Measurements from ENCODE around the gene SLIT3. TPM values are rescaled to one million over a fixed set of nuclear protein-coding genes. Genes with fewer than 3 reads are reported as not detected.

Gene SLIT3
- polyA plus RNA-seq, 3 donors, result 0.99 to 24.6 (median 16.4) TPM

- WGBS, 3 donors, result 76 to 81% (median 81%) methylated on average over 15 of the region's 15 CpGs
- no peak overlapping the region for H3K27ac ChIP-seq (ENCODE audit: low read depth, low read length)
Observed at GRCh38 chr5:169104937-169105494, 195.9 kb downstream of the SLIT3 start.

- WGBS, 3 donors, result 64 to 73% (median 66%) methylated on average over 11 of the region's 11 CpGs
- H3K27ac ChIP-seq (ENCODE audit: low read depth, low read length), result no peak overlapping the region
Observed at GRCh38 chr5:169103586-169104181, 197.3 kb downstream of the SLIT3 start.

- no peak overlapping the region for H3K27ac ChIP-seq (ENCODE audit: low read depth, low read length)
- WGBS, 3 donors, result 84 to 90% (median 85%) methylated on average over 2 of the region's 2 CpGs
Observed at GRCh38 chr5:169101966-169102365, 199.0 kb downstream of the SLIT3 start.

DNA sequence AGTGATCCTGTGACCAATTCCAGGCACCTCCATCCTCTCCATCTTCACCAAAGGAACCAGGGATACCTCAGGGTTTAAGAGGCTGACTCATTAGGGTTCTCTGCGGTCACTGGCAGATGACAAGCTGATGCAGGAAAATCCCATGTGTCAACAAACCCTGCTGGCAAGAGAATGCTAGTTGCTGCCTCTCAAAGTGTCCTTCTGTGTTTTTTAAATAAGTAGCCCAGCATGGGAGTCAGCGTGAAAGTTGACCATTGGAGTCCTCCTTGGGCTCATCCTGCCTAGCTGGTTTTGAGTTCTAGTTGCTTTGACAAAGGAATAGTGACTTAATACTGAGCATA is 200.2 kb downstream of the SLIT3 start:
- H3K27ac ChIP-seq (ENCODE audit: low read depth, low read length), result no peak overlapping the region
- 84 to 90% (median 88%) methylated on average over 2 of the region's 2 CpGs for WGBS, 3 donors

- 58 to 76% (median 67%) methylated on average over 10 of the region's 10 CpGs for WGBS, 3 donors
- H3K27ac ChIP-seq (ENCODE audit: low read depth, low read length), result no peak overlapping the region
Observed at GRCh38 chr5:169099801-169100734, 200.9 kb downstream of the SLIT3 start.

GRCh38 chr5:169098331-169099121 is 202.4 kb downstream of the SLIT3 start:
- H3K27ac ChIP-seq (ENCODE audit: low read depth, low read length), result no peak overlapping the region
- 71 to 87% (median 85%) methylated on average over 12 of the region's 12 CpGs for WGBS, 3 donors

DNA sequence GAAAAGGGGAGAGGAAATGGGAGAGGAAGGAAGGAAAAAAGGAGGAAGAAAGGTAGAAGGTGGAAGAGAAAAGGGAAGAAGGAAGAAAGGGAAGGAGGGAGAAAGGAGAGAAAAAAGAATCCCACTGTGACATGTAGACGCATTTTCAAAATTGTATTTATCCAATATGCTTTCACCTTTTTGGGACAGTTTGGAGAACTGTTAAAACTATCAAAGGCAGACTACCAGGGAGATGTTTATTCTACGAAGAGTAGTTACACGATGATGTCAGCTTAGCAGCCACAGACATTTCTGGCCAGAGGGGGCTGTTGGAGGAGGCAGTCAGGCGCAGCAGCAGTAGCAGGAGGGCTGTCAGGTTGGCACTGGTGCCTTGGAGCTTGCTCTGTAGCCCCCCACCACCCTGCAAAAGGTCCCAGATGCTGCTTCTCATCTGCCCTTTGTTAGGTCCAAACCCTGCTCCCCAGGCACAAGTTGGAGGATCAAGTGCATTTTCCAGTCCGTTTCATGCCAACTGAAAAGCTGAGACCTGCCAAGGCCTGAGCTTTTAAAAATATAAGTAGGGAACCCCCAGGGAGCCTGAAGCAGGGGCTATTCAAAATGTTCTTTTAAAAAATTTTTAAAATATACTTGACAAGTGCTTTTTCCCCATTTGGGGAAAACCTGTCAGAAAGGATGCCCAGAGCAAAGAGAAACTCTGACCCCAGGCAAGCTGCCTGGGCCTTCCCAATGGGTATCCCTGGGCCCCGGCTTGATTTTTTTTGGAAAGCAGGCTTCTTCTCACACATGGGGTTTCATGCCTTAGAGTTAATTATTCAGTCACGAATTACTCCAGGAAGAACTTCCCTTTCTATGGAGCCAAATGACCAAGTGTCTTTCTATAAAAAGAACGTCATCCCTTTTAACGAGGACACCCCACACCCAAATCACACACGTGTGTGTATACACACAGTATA is 203.3 kb downstream of the SLIT3 start:
- H3K27ac ChIP-seq (ENCODE audit: low read depth, low read length), result no peak overlapping the region
- 59 to 66% (median 60%) methylated on average over 10 of the region's 10 CpGs for WGBS, 3 donors

- H3K27ac ChIP-seq (ENCODE audit: low read depth, low read length), result no peak overlapping the region
- WGBS, 3 donors, result 66 to 80% (median 76%) methylated on average over 1 of the region's 1 CpG
Observed at GRCh38 chr5:169095976-169096375, 205.0 kb downstream of the SLIT3 start.

DNA sequence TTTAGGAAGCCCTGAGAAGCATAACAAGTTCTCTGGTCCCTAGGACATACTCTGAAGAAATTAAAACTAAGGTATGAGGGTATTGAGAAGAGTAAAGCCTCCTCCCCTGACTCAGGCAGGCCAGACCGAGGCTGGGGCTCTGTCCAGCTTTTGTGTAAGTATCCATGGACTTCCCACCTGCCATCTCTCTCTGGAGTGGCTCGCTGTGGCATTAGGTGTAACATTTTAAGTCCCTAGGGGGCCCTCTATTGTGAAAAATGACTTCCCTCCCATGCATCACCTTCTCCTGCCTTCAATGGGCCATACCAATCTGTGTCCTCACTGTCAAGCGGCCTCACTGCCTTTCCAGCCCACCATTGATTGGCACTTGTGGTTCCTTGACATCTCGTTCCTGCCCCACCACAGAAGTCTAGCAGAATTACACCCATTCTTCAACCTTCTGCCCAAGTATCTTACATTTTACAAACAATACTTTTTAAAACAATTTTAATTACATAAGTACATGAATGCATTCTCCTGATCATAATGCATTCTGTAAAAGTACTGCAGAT is 205.5 kb downstream of the SLIT3 start:
- H3K27ac ChIP-seq (ENCODE audit: low read depth, low read length), result no peak overlapping the region
- WGBS, 3 donors, result 82 to 85% (median 82%) methylated on average over 4 of the region's 4 CpGs

DNA sequence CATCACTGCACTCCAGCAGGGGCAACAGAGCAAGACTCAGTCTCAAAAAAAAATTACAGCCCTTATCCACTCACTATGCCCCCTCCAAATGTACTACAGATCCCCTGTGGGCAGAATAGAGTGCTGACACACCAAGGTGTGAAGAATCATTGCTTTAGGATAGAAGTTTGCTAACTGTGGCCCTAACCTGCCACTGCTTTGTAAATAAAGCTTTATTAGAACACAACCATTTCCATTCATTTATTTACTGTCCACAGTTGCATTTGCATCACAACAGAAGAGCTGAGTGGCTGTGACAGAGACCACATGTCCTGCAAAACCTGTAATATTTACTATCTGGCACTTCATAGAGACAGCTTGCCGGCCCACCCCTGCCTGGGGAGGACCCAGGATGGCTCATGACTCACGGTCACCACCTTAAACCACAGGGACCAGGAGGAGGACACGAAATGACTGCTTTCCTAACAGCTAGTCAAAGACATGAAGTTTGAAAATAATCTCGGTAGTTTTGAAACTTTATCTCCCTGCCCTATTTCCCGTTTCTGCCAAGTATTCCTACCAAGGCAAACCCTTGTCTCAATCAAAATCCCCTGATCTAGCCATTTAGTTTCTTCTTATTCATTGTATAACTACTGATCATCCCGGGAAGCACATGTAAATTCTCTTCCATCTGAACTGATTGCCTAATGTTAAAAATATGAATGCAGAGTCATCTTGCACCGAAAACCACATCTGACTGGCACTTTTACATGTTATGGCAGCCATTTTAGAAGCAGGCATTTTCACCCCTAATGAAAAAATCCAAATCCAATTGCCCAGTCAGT is 206.1 kb downstream of the SLIT3 start:
- 72 to 74% (median 73%) methylated on average over 7 of the region's 7 CpGs for WGBS, 3 donors
- no peak overlapping the region for H3K27ac ChIP-seq (ENCODE audit: low read depth, low read length)

GRCh38 chr5:169091396-169091980 is 209.5 kb downstream of the SLIT3 start:
- no peak overlapping the region for H3K27ac ChIP-seq (ENCODE audit: low read depth, low read length)
- WGBS, 3 donors, result 69 to 90% (median 89%) methylated on average over 9 of the region's 9 CpGs

DNA sequence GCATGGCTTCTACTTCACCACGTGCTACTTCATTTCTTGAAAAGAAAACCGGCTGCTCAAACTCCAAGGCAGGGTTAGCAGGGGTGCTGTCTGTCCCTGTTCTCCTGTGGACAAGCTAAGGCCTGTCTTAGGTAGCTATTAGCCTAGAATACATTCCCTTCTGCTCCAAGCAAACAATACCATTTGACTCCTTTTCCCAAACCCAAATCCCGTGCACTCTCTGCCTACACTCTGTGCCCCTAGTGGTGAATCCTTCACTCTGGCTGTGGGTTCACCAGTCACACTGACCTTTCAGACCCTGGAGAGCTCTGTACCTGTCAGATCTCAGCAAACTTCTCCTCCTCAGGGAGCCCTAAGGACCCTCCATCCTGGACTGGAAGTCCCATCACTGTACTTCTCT is 211.6 kb downstream of the SLIT3 start:
- no peak overlapping the region for H3K27ac ChIP-seq (ENCODE audit: low read depth, low read length)
- WGBS, 3 donors, result 75 to 94% (median 88%) methylated on average over 3 of the region's 3 CpGs

DNA sequence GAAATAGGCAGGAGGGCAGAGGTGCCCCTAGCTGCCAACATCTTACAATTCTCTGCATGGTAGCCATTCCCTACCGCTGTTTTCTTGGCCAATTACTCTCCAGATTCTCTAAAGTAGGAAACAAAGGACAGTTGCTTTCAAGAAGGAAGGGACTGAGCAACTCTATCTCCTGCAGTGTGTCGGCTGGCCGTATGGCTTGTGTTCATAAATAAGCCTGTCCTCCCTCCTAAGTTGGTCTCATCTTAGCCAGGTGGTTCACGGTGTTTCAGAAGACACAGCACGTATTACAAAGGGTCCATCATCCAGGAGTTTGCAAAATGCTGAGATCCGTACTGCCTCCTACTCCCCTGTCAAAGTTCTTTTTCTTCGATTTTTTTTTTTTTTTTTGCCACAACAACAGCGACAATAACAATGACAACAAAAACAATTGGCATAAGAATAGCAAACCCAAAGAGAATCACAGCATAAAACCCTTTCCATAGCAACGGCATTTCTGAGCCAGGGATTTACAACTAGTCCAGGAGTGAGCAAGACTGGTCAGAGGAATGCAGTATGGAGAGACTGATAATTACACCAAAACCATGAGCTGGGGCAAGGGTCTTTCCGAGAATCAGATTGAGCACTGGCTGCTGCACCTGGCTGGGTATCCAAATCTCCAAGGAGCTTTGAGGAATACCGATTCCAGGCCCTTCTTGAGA is 212.8 kb downstream of the SLIT3 start:
- H3K27ac ChIP-seq (ENCODE audit: low read depth, low read length), result no peak overlapping the region
- 75 to 89% (median 85%) methylated on average over 11 of the region's 11 CpGs for WGBS, 3 donors

DNA sequence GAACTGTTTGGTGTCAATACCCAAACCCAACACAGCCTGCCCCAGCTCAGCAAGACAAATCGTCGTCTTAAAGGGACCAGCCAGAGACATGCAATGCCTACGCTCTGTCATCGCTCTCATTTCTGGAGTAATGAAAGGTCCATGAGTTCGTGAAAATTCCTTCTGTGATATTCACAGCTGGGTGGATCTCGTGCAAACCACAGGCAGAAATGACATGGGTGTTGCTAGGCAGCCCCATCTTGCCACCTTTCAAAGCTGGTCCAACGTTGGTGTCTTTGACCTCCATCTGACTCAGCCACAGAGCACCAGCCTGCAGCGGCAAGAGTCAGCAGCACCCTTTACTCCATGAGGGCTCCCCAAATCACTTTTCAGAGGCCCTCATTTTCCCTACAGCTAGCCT is 215.3 kb downstream of the SLIT3 start:
- WGBS, 3 donors, result 78 to 87% (median 85%) methylated on average over 8 of the region's 8 CpGs

DNA sequence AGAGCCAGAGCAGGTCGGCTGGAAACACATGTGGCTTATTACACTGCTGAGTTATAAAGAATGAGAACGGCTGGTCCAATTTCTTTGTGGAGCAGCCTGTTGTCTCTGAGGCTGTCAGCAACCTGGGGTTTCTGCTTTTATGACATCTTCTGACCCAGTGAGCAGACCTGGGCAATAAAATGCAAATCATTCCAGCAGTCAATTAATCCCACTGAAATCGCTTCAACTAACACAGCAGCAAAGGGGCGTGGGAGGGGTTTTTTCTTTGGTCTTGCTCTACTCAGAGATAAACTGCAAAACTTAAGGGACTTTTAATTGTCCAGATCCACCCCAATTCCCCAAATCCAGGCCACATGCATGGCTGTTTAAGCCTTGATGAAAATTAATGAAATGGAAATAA is 215.7 kb downstream of the SLIT3 start:
- no peak overlapping the region for H3K27ac ChIP-seq (ENCODE audit: low read depth, low read length)
- WGBS, 3 donors, result 76 to 83% (median 76%) methylated on average over 4 of the region's 4 CpGs

More for the DNA sequence above, 215.3 kb downstream of the SLIT3 start:
- H3K27ac ChIP-seq (ENCODE audit: low read depth, low read length), result no peak overlapping the region

- H3K27ac ChIP-seq (ENCODE audit: low read depth, low read length), result no peak overlapping the region
- 70 to 72% (median 71%) methylated on average over 4 of the region's 4 CpGs for WGBS, 3 donors
Observed at GRCh38 chr5:169084775-169085174, 216.2 kb downstream of the SLIT3 start.
